Activated CD8-positive, alpha-beta memory T cell treated with anti-CD3 and anti-CD28 coated beads, Interleukin-2, amount 50 U/mL, for 1 hour (primary cell): ENCODE data around the gene TMEM87B.
A peak's percentile ranks its signal among the peaks of the same experiment; 100 is the strongest.
"Not testable (repeated sequence)": the region's sequence is repeated elsewhere in the genome, so short reads cannot be mapped to it uniquely, and the experiment has no call there.

Source experiments
- DNase-seq: peaks from one replicate; pipeline ENCODE4 v3.0.0-alpha.2; 2020; ENCODE audit errors: extremely low read depth

TMEM87B gene

DNA sequence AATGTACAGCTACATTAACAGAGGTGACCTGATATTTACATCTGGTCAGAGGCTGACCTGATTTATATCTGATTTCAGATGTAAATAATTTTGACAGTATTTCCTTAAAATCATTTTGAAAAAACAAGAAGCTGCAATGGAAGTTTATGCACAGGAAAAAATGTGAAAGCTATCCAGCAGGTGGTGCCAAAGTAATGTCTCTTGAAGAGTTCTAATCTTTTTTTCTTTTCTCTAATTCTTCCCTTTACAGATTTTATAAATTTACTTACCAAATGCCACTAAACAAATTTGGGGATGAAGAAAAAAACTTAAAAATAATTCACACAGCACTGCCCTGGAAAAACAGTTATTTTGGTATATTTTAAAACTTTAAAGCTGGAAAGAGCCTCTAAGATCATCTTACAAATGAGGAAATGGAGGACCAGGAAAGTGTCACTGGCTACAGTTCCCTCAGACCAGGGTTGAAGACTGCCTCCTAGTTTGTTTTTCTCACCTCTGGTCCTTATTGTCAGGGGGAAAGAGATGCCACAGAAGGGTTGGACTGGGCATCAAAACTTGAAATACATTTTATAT lies 66.7 kb downstream of the TMEM87B start:
- peak; percentile 9 for DNase-seq

DNA sequence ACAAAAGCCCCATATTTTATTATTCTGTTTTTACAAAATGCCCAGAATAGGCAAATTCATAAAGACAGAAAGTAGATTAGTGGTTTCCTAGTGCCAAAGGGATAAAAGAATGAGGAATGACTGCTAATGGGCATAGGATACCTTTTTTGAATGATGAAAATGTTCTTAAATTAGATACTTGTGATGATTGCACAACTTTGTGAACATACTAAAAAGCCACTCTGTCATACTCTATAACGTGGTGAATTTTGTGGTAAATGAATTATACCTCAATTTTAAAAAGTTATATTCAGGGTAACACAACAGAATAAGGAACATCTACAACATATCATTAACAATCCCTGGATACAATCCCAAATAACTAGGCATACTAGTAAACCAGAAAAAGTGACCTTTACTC lies 74.0 kb downstream of the TMEM87B start:
- no peak for DNase-seq

DNA sequence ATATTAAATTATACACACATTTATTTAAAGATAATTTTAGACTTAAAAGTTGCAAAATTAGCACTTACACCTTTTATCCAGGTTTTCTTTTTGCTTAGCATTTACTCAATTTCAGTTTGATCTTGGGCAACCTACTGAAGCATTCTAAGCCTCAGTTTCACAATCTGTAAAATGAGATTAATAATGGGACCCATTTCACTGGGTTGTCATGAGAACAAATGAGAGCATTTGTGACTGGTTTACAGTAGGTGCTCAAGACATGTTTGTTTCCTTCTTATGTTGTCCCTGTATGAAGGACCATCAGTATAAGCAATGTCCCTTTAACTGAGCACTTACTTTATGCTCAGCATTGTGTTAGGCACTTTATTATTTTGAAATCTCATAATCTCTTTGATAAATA lies 78.3 kb downstream of the TMEM87B start:
- no peak for DNase-seq

DNA sequence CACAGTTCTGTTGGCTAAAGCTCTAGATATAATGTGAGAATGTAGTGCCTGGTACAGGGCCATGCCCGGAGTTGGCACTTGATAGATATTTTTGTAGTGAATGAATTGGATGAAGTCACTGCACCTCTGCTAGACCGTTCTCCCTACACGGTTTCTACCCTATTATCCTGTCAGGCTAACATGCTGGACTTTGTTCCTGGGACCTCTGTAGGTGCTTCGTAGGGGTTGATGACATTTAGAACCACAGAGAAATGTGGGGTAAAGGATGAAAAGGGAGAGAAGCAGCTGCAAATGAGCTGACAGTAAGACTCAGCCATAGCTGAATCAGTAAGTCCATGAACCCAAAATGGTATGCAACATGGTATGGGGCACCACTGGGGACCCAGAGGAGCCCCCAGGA lies 79.1 kb downstream of the TMEM87B start:
- DNase-seq: no peak

- no peak for DNase-seq
Measured at GRCh38 chr2:112136096-112136495, 81.0 kb downstream of the TMEM87B start.

- DNase-seq: no peak
Measured at GRCh38 chr2:112137516-112138158, 82.6 kb downstream of the TMEM87B start.

DNA sequence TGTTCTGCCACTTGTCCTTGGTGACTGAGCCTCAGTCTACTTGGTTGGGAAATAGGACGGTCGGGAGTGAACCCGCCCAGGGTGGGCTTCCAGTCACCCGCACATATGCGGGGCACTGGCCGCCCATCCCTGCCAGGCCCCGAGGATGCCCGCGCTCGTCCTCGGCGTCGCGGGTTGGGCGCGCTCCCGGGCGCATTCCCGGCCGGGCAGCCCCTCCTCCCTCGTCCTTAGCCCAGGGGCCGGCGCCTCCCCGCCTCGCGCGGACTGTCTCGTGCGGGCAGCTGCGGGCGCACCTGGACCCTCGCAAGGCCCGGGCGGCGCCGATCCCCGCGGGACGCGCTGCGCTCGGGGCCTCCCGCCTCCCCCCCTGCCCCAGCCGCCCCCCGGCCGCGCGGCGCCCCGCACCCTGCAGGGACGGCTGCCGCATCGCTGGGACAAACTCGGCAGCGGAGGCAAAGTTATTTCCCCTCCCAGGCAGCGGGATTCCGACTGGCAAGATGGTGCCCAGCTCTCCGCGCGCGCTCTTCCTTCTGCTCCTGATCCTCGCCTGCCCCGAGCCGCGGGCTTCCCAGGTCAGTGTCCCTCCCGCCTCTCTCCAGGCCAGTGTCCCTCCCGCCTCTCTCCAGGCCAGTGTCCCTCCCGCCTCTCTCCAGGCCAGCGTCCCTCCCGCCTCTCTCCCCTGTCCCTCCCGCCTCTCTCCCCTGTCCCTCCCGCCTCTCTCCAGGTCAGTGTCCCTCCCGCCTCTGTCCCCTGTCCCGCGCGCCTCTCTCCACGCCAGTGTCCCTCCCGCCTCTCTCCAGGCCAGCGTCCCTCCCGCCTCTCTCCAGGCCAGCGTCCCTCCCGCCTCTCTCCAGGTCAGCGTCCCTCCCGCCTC lies 83.3 kb downstream of the TMEM87B start, which contains the start of gene FBLN7:
TSS of gene FBLN7 (plus strand) at position 227 of the 874 bp plus-strand sequence. CDS start at position 498, 271 bp downstream.
- no peak for DNase-seq

DNA sequence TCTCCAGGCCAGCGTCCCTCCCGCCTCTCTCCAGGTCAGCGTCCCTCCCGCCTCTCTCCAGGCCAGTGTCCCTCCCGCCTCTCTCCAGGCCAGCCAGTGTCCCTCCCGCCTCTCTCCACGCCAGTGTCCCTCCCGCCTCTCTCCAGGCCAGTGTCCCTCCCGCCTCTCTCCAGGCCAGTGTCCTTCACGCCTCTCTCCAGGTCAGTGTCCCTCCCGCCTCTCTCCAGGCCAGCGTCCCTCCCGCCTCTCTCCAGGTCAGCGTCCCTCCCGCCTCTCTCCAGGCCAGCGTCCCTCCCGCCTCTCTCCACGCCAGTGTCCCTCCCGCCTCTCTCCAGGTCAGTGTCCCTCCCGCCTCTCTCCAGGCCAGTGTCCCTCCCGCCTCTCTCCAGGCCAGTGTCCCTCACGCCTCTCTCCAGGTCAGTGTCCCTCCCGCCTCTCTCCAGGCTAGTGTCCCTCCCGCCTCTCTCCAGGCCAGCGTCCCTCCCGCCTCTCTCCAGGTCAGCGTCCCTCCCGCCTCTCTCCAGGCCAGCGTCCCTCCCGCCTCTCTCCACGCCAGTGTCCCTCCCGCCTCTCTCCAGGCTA lies 84.1 kb downstream of the TMEM87B start:
- DNase-seq: not testable (repeated sequence)

DNA sequence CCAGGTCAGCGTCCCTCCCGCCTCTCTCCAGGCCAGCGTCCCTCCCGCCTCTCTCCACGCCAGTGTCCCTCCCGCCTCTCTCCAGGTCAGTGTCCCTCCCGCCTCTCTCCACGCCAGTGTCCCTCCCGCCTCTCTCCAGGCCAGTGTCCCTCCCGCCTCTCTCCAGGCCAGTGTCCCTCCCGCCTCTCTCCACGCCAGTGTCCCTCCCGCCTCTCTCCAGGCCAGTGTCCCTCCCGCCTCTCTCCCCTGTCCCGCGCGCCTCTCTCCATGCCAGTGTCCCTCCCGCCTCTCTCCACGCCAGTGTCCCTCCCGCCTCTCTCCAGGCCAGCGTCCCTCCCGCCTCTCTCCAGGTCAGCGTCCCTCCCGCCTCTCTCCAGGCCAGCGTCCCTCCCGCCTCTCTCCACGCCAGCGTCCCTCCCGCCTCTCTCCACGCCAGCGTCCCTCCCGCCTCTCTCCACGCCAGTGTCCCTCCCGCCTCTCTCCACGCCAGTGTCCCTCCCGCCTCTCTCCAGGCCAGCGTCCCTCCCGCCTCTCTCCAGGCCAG lies 84.7 kb downstream of the TMEM87B start:
- not testable (repeated sequence) for DNase-seq

DNA sequence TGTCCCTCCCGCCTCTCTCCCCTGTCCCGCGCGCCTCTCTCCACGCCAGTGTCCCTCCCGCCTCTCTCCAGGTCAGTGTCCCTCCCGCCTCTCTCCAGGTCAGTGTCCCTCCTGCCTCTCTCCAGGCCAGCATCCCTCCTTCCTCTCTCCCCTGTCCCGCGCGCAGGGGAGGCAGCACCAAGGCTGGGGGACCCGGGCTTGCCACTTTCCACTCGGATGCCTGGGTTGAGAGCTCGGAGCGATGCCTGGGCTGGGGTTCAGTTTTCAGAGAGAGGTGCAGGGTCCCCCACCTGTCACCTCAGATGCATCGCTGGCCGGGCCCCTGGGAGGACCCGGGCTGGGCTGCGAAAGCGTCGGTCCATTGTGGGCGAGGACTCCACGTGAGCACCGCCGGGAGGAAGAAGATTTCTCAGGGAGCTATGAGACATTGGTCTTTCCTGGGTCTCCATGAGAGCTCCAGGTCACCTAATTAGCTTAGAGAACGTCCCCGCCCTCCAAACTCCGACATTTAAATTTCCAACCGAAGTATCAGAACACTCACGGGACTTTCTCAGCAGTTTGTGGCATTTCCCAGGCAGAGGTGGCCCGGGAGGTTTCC lies 85.2 kb downstream of the TMEM87B start:
- DNase-seq: no peak

DNA sequence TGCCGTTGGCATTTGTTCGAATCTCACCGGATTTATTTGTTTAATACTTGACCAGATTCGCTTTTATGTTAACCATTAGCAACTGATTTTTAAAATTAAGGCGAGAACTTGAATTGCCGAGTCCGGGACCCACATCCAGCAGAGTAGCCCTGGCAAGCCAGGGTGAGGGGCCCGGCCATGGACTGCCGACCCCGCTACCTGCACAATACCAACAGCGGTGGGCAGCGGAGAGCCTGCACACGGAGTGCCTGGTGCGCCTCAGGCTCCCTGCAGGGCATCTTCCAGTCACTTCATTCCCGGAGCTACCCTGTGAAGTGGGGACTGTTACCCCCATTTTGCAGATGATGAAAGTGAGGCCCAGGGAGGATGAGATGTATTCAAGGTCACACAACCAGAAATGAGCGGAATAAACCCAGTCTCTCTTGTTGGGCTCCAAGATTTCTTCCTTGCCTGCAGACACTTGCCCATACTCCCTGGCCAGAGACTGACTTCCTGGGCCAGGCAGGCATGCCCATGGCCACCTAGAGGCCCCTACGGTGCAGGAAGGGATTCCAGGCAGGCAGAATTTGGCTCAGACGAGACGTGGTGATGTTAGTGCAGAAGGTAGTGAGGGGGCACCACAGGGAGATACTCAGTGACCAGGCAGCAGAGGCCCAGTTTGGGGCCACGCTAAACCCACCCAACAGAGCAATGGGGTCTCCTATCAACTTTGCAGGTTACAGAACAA lies 86.0 kb downstream of the TMEM87B start:
- DNase-seq: no peak

DNA sequence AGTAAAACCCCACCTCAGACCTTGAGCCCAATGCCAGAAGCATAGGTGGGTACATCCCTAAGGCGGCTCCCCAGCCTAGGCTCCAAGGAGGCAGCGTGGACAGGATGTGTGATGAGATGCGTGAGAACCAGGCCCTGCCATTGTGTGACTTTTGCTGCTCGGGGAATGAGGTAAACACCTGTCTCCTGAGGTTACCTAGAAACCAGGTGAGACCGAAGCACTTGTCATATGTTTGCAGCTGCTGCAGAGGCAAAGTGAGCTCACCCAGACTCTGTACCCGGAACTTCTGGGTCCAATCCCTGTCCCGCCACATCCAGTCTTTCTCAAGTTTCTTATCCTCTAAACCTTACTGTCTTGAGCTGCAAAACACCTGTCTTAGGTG lies 86.5 kb downstream of the TMEM87B start:
- no peak for DNase-seq

- DNase-seq: no peak
Measured at GRCh38 chr2:112142525-112143078, 87.5 kb downstream of the TMEM87B start.

DNA sequence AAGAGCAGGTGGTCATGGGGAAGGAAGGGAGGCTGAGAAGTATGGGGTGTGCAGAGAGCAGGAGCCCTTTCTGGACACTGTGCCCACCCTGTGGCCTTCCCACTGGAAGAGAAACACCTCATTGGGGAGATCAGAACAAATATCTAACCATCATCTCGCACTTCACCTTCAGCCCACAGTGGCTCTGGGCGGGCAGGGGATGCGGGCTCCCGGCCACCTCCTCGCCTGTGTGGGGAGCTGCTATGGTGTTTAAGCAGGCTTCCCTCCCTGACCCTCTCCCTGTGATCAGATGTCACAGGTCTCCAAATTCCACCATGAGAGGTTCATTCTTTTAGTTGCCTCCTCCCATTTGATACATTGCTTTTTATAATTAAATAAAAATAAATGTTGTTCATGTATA lies 88.1 kb downstream of the TMEM87B start:
- no peak for DNase-seq

DNA sequence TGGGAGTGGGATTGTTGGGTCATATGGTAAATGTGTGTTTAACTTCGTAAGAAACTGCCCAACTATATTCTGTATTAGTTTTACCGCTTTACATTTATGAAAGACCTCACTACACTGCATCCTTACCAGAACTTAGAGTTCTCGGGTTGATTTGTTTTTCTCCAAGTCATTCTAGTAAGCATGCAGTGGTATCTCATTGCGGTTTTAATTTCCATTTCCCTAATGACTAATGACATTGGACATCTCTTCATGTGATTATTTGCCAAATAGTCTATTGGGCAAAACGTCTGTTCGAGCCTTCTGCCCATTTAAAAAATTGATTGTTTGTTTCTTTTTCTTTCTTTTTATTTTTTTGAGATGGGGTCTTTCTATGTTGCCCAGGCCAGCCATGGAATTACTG lies 89.9 kb downstream of the TMEM87B start:
- no peak for DNase-seq

- DNase-seq: no peak
Measured at GRCh38 chr2:112147382-112148168, 92.5 kb downstream of the TMEM87B start.

DNA sequence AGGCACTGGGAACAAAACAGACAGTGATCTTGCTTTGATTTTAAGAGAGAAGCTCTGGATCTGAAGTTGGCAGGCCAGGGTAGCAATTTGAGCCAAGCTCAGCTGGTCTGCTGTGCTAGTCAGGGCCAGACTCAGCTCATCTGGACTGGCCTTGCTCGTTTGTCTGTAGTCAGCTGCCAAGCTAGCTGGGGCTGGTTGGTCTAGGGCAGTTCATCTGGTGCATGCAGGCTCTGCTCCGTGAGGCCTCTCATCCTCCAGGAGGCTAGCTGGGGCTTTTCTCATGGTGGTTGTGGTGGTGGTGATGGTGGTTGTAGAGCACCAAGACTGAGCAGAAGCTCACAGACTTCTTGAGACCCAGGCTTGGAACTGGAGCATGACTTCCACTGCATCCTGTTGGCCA lies 93.4 kb downstream of the TMEM87B start:
- no peak for DNase-seq

DNA sequence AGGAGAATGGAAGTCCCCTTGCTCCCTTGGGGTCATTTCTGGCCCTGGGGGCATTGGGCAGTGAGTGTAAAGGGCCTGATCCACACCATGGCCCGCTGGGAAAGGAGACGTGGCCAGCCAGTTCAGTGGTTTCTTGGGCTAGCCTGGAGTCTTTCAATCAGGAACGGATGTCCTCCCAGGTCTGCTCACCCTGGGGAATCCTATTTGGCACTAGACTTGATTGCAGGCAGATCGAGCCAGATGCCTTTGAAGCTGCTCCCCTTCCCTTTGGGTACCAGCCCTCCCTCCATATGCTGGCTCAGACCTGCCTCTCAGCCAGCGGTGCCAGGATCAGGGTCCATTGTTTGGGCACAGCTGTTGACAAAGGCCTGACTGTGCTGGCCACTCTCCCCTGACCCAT lies 94.1 kb downstream of the TMEM87B start:
- no peak for DNase-seq

- no peak for DNase-seq
Measured at GRCh38 chr2:112149866-112150435, 94.9 kb downstream of the TMEM87B start.

DNA sequence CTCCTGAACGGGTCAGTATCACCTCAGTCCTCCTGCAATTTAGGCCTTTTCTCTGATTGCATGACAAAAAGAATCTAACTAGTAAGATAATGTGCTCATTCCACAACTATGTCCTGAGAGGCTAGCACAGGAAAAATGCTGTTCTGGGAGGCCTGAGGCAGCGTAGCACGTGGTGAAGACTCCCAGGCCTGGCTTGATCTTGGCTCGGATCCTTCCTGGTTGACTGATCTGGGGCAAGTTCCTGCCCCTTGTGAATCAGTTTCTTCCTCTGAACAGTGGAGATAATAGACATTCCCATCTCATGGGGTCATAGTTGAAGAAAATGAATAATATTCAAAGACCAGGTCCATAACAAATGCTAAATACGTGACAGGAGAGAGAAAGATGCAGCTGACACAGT lies 95.4 kb downstream of the TMEM87B start:
- DNase-seq: no peak
